HCT116 (cell line): ENCODE measurements around the gene VRK1.

Experiments used
- JUND ChIP-seq: IDR thresholded peaks from 2 replicates; pipeline ENCODE4 v1.6.1; 2012
- POLR2A ChIP-seq: IDR thresholded peaks from 2 replicates; pipeline ENCODE4 v1.7.0; 2011; ENCODE audit warnings: borderline replicate concordance; ENCODE audit not compliant: insufficient read depth, insufficient read length; ENCODE audit errors: extremely low read depth
- POLR2AphosphoS5 ChIP-seq: IDR thresholded peaks from 2 replicates; pipeline ENCODE4 v1.6.1; 2011; ENCODE audit warnings: mild to moderate bottlenecking, low read depth, low read length, moderate library complexity
- SIN3A ChIP-seq: IDR thresholded peaks from 2 replicates; pipeline ENCODE4 v1.6.1; 2012; ENCODE audit warnings: low read depth
- TF ChIP-seq, protein P1 (sequence below), 3 experiments: fragments of 200-600 bp in 1 of 3; sonication (generic) in 1 of 3; IDR thresholded peaks in 2 of 3; conservative IDR thresholded peaks in 1 of 3; 2 replicates each; pipeline ENCODE4 v1.5.1; 2012 to 2017; ENCODE audit warnings: low read depth in 2 of 3, low read length in 2 of 3, antibody characterized with exemption in 1 of 3, borderline replicate concordance in 1 of 3, control low read depth in 1 of 3, mild to moderate bottlenecking in 1 of 3, mixed read lengths in 1 of 3, mixed run types in 1 of 3, moderate library complexity in 1 of 3; ENCODE audit not compliant: insufficient read depth in 1 of 3
- TF ChIP-seq, protein P2 (sequence below): IDR thresholded peaks from 2 replicates; pipeline ENCODE4 v1.6.1; 2012; ENCODE audit warnings: low read depth

DNA sequence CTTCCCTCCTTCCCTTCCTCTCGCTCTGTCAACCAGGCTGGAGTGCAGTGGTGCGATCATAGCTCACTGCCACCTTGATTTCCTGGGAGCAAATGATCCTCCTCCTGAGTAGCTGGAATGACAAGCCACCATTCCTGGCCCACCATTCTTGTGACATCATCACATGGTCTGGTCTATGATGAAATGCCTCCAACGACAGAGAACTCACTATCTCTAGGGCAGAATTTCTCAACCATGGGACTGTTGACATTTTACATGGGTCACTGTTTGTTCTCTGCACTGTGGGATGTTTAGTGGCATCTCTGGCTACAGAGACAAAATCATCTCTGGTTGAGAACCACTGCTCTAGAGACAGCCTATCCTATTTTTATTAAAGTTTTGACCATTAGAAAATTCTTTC lies 9.7 kb downstream of the VRK1 start:
- TF ChIP-seq, protein P1, sequence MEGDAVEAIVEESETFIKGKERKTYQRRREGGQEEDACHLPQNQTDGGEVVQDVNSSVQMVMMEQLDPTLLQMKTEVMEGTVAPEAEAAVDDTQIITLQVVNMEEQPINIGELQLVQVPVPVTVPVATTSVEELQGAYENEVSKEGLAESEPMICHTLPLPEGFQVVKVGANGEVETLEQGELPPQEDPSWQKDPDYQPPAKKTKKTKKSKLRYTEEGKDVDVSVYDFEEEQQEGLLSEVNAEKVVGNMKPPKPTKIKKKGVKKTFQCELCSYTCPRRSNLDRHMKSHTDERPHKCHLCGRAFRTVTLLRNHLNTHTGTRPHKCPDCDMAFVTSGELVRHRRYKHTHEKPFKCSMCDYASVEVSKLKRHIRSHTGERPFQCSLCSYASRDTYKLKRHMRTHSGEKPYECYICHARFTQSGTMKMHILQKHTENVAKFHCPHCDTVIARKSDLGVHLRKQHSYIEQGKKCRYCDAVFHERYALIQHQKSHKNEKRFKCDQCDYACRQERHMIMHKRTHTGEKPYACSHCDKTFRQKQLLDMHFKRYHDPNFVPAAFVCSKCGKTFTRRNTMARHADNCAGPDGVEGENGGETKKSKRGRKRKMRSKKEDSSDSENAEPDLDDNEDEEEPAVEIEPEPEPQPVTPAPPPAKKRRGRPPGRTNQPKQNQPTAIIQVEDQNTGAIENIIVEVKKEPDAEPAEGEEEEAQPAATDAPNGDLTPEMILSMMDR (IDR thresholded peaks at IDR 0.05 in 2 of 3, conservative IDR thresholded peaks at IDR 0.05 in 1 of 3; ENCODE audit: borderline replicate concordance in 1 of 3, insufficient read depth in 1 of 3, low read depth in 2 of 3, low read length in 2 of 3) = no peak
- TF ChIP-seq JUND = no peak
- TF ChIP-seq POLR2AphosphoS5 = no peak
- no peak for TF ChIP-seq POLR2A
- no peak for TF ChIP-seq SIN3A
- TF ChIP-seq, protein P2, sequence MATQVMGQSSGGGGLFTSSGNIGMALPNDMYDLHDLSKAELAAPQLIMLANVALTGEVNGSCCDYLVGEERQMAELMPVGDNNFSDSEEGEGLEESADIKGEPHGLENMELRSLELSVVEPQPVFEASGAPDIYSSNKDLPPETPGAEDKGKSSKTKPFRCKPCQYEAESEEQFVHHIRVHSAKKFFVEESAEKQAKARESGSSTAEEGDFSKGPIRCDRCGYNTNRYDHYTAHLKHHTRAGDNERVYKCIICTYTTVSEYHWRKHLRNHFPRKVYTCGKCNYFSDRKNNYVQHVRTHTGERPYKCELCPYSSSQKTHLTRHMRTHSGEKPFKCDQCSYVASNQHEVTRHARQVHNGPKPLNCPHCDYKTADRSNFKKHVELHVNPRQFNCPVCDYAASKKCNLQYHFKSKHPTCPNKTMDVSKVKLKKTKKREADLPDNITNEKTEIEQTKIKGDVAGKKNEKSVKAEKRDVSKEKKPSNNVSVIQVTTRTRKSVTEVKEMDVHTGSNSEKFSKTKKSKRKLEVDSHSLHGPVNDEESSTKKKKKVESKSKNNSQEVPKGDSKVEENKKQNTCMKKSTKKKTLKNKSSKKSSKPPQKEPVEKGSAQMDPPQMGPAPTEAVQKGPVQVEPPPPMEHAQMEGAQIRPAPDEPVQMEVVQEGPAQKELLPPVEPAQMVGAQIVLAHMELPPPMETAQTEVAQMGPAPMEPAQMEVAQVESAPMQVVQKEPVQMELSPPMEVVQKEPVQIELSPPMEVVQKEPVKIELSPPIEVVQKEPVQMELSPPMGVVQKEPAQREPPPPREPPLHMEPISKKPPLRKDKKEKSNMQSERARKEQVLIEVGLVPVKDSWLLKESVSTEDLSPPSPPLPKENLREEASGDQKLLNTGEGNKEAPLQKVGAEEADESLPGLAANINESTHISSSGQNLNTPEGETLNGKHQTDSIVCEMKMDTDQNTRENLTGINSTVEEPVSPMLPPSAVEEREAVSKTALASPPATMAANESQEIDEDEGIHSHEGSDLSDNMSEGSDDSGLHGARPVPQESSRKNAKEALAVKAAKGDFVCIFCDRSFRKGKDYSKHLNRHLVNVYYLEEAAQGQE = no peak
